CD14-positive monocyte (primary cell): Measurements from ENCODE around the gene GADD45GIP1. TPM values are rescaled to one million over a fixed set of nuclear protein-coding genes. Genes with fewer than 3 reads are reported as not detected.

ENCODE experiments used
- DNase-seq, 3 donors: peaks; one replicate each; pipeline ENCODE4 v3.0.0-alpha.2; 2011 to 2022
- H2AFZ ChIP-seq: 2 replicates; pipeline ENCODE4 v1.6.0; 2012; ENCODE audit warnings: mild to moderate bottlenecking, low read depth, low read length, inconsistent platforms; ENCODE audit not compliant: insufficient read depth, poor library complexity, severe bottlenecking
- H3K27ac ChIP-seq, 2 donors: 1 replicate in 1 of 2; 2 replicates in 1 of 2; pipeline ENCODE4 v1.5.1; 2012 to 2013; ENCODE audit warnings: low read length in 2 of 2, control low read depth in 1 of 2, inconsistent platforms in 1 of 2, low read depth in 1 of 2, mild to moderate bottlenecking in 1 of 2
- H3K27me3 ChIP-seq, 2 donors: one replicate each; pipeline versions ENCODE4 v1.6.0 to v1.6.1; 2011 to 2013; ENCODE audit warnings: low read length in 2 of 2; ENCODE audit not compliant: control insufficient read depth in 2 of 2, insufficient read depth in 2 of 2
- H3K36me3 ChIP-seq, 2 donors: replicated peaks in 1 of 2; 1 replicate in 1 of 2; 2 replicates in 1 of 2; pipeline versions ENCODE4 v1.5.1 to v1.6.1; 2012 to 2013; ENCODE audit warnings: low read length in 2 of 2, control low read depth in 1 of 2, inconsistent platforms in 1 of 2, mild to moderate bottlenecking in 1 of 2; ENCODE audit not compliant: insufficient read depth in 2 of 2, control insufficient read depth in 1 of 2
- H3K4me1 ChIP-seq, 2 donors: 1 replicate in 1 of 2; 2 replicates in 1 of 2; pipeline versions ENCODE4 v1.5.1 to v1.6.1; 2012 to 2013; ENCODE audit warnings: low read length in 2 of 2, control low read depth in 1 of 2, inconsistent platforms in 1 of 2, mild to moderate bottlenecking in 1 of 2, moderate library complexity in 1 of 2; ENCODE audit not compliant: insufficient read depth in 2 of 2, control insufficient read depth in 1 of 2
- H3K4me2 ChIP-seq: replicated peaks from 2 replicates; pipeline ENCODE3; 2012; ENCODE audit warnings: low read length, moderate library complexity, mild to moderate bottlenecking; ENCODE audit not compliant: poor library complexity, severe bottlenecking; ENCODE audit errors: extremely low read depth
- H3K4me3 ChIP-seq, 3 experiments: fragments of 200-600 bp in 1 of 3; sonication (generic) in 1 of 3; replicated peaks in 1 of 3; 1 replicate in 2 of 3; 2 replicates in 1 of 3; pipeline ENCODE4 v1.5.1; 2011 to 2013; ENCODE audit warnings: low read length in 3 of 3, mild to moderate bottlenecking in 3 of 3, control low read depth in 2 of 3, low read depth in 2 of 3, inconsistent platforms in 1 of 3, moderate library complexity in 1 of 3
- H3K79me2 ChIP-seq: 2 replicates; pipeline ENCODE4 v1.6.0; 2012; ENCODE audit warnings: mild to moderate bottlenecking, control low read depth, inconsistent platforms, low read length, moderate library complexity; ENCODE audit not compliant: insufficient read depth
- H3K9ac ChIP-seq: 2 replicates; pipeline ENCODE4 v1.6.0; 2017; ENCODE audit warnings: low read length, mild to moderate bottlenecking; ENCODE audit not compliant: insufficient read depth, poor library complexity, severe bottlenecking
- H3K9me3 ChIP-seq, 2 donors: replicated peaks in 1 of 2; 1 replicate in 1 of 2; 2 replicates in 1 of 2; pipeline versions ENCODE4 v1.5.1 to v1.6.1; 2012 to 2013; ENCODE audit warnings: low read length in 2 of 2, control low read depth in 1 of 2; ENCODE audit not compliant: control insufficient read depth in 1 of 2, insufficient read depth in 1 of 2
- H4K20me1 ChIP-seq: 2 replicates; pipeline ENCODE4 v1.6.0; 2012; ENCODE audit warnings: mild to moderate bottlenecking, low read length, control low read depth, moderate library complexity; ENCODE audit not compliant: insufficient read depth
- H3K27ac Mint-ChIP-seq, 7 donors: one replicate each; pipeline ENCODE4 v1.8.0; 2020; ENCODE audit warnings: mild to moderate bottlenecking in 7 of 7, mixed read lengths in 7 of 7, moderate library complexity in 6 of 7, inconsistent platforms in 2 of 7
- H3K27me3 Mint-ChIP-seq, 3 donors: one replicate each; pipeline ENCODE4 v1.8.0; 2021 to 2022; ENCODE audit warnings: low read depth in 3 of 3, mild to moderate bottlenecking in 3 of 3, mixed read lengths in 3 of 3, moderate library complexity in 3 of 3, inconsistent platforms in 1 of 3
- H3K36me3 Mint-ChIP-seq, 2 donors: one replicate each; pipeline ENCODE4 v1.8.0; 2020; ENCODE audit warnings: mixed read lengths in 2 of 2, inconsistent platforms in 1 of 2, mild to moderate bottlenecking in 1 of 2
- H3K4me1 Mint-ChIP-seq: one replicate; pipeline ENCODE4 v1.8.0; 2020; ENCODE audit warnings: mild to moderate bottlenecking, mixed read lengths
- H3K4me3 Mint-ChIP-seq, 2 donors: one replicate each; pipeline ENCODE4 v1.8.0; 2020; ENCODE audit warnings: mild to moderate bottlenecking in 2 of 2, mixed read lengths in 2 of 2, moderate library complexity in 1 of 2
- H3K9me3 Mint-ChIP-seq, 7 donors: one replicate each; pipeline ENCODE4 v1.8.0; 2020 to 2022; ENCODE audit warnings: mixed read lengths in 7 of 7, mild to moderate bottlenecking in 6 of 7, moderate library complexity in 6 of 7, inconsistent platforms in 2 of 7
- CTCF ChIP-seq: fragments of 200-600 bp; IDR thresholded peaks from one replicate; pipeline ENCODE4 v1.8.0; 2022; ENCODE audit warnings: antibody characterized with exemption, mild to moderate bottlenecking
- WGBS: methylation state at CpG from one replicate; pipeline ENCODE4 v1.1.5; 2013; ENCODE audit warnings: missing lambda C conversion rate; ENCODE audit not compliant: insufficient coverage; 5-methylcytosine and 5-hydroxymethylcytosine counted together
- intact Hi-C, 2 donors: fragments of 100-400 bp; cut with micrococcal nuclease; formaldehyde crosslinking; loops; one replicate each; pipeline versions ENCODE4 v1.15.0 to v1.15.1; 2023
- polyA plus RNA-seq, 3 donors: library from polyadenylated mRNA; depleted of rRNA in 1 of 3; unstranded in 2 of 3; stranded (reverse) in 1 of 3; fragments of 300-500 nt in 2 of 3; fragments of >200 nt in 1 of 3; fragmentation: Illumina TruSeq in 2 of 3; gene quantifications; 1 replicate in 2 of 3; 2 replicates in 1 of 3; pipeline ENCODE4 v1.2.3, GENCODE V29; 2012 to 2021

The GADD45GIP1 gene
- polyA plus RNA-seq, 3 donors = 8.3 to 42.4 (median 31.6) TPM

GRCh38 chr19:12965812-12966135 lies 8.8 kb upstream of the GADD45GIP1 start:
- H3K9ac ChIP-seq = no peak overlapping the region
- no peak overlapping the region for H3K4me3 ChIP-seq
- no peaks in the 10 kb centered on the region for H3K27me3 ChIP-seq
- no peaks in the 10 kb centered on the region for H3K36me3 ChIP-seq
- no peak for DNase-seq
- WGBS = no CpG with 5 or more reads among the region's 8 CpGs
- no peaks in the 10 kb centered on the region for H3K9me3 ChIP-seq
- Mint-ChIP-seq H3K9me3 (peaks cover 0 to 2% (median 0%) of the 10 kb centered on the region in 7 donors), H3K4me3 (no peak overlapping the region), H3K27me3 (peaks cover 1 to 6% (median 5%) of the 10 kb centered on the region in 3 donors), H3K27ac (peak overlapping the region in 1 of 7 donors; percentile 54), H3K4me1 (peaks cover 6% of the 10 kb centered on the region), H3K36me3 (no peaks in the 10 kb centered on the region)
- no peak for TF ChIP-seq CTCF
- H3K27ac ChIP-seq = no peak overlapping the region
- no peaks in the 10 kb centered on the region for H3K79me2 ChIP-seq
- H4K20me1 ChIP-seq = no peaks in the 10 kb centered on the region
- peaks cover 7 to 10% of the 10 kb centered on the region in 2 donors for H3K4me1 ChIP-seq
- intact Hi-C loops = loop anchor here in 1 of 2 donors (10.0 kb wide), 1 partner anchor 81 kb away; the partner anchor contains the start of genes DNASE2 and KLF1
- H2AFZ ChIP-seq = peak overlapping the region; percentile 73
- H3K4me2 ChIP-seq = peak overlapping the region; percentile 98

GRCh38 chr19:12965017-12965811 lies 8.2 kb upstream of the GADD45GIP1 start:
- Histone ChIP-seq H4K20me1 (no peaks in the 10 kb centered on the region), H3K27ac (peak overlapping the region in 1 of 2 donors; percentile 16), H2AFZ (peak overlapping the region; percentile 73), H3K4me3 (peak overlapping the region; percentile 8 to 79 (median 28)), H3K79me2 (no peaks in the 10 kb centered on the region), H3K36me3 (no peaks in the 10 kb centered on the region), H3K9ac (peak overlapping the region; percentile 15), H3K4me1 (peaks cover 7 to 10% of the 10 kb centered on the region in 2 donors), H3K9me3 (no peaks in the 10 kb centered on the region), H3K27me3 (no peaks in the 10 kb centered on the region), H3K4me2 (peak overlapping the region; percentile 98)
- intact Hi-C loops = loop anchor here in 1 of 2 donors (10.0 kb wide), 1 partner anchor 80 kb away; the partner anchor contains the start of genes DNASE2 and KLF1
- Mint-ChIP-seq H3K27me3 (peaks cover 1 to 6% (median 5%) of the 10 kb centered on the region in 3 donors), H3K4me3 (peak overlapping the region; percentile 83 to 89), H3K27ac (peak overlapping the region in 4 of 7 donors; percentile 53 to 93 (median 68)), H3K4me1 (peaks cover 6% of the 10 kb centered on the region), H3K9me3 (peaks cover 0 to 2% (median 0%) of the 10 kb centered on the region in 7 donors), H3K36me3 (no peaks in the 10 kb centered on the region)
- peak; percentile 99 for TF ChIP-seq CTCF
- peak; percentile 65 to 74 (median 72) for DNase-seq
- 1% methylated on average over 33 of the region's 34 CpGs for WGBS
